IMR-90 (cell line): Measurements from ENCODE around the gene OR52J3. TPM values are rescaled to one million over a fixed set of nuclear protein-coding genes. Genes with fewer than 3 reads are reported as not detected.

Source experiments
- ATAC-seq: fragments of 200-7000 bp; cut with Tn5 transposase; 2 replicates; pipeline ENCODE4 v1.9.1; 2020; ENCODE audit warnings: low read depth, mild to moderate bottlenecking, moderate library complexity
- BruUV-seq: library from RNA; stranded (reverse); fragments of 400-500 nt; replicated peaks from 2 replicates; lab custom pipeline; 2021; lab: Mats Ljungman, UMichigan
- CTCF ChIA-PET: fragments of 300-600 bp; formaldehyde crosslinking; extraction: SDS; loops from one replicate; lab custom pipeline; 2021; ENCODE audit warnings: antibody characterized with exemption; lab: Yijun Ruan, JAX
- POLR2A ChIA-PET: fragments of 300-600 bp; sonication (Branson Sonifier 250); formaldehyde crosslinking; loops from one replicate; lab custom pipeline; 2022; ENCODE audit warnings: antibody characterized with exemption; ENCODE audit not compliant: unreplicated experiment; lab: Charles Lee
- DNase-seq: peaks from one replicate; pipeline ENCODE4 v3.0.0; 2013
- H2AFZ ChIP-seq: replicated peaks from 2 replicates; pipeline ENCODE3; 2013; ENCODE audit warnings: low read length, mild to moderate bottlenecking; ENCODE audit not compliant: poor library complexity
- H2AK5ac ChIP-seq: 2 replicates; pipeline ENCODE4 v1.6.1; 2013; ENCODE audit warnings: low read depth, low read length, inconsistent platforms
- H2AK9ac ChIP-seq: replicated peaks from 2 replicates; pipeline ENCODE3; 2013; ENCODE audit warnings: mild to moderate bottlenecking, low read depth, low read length, moderate library complexity; ENCODE audit not compliant: poor library complexity
- H2BK120ac ChIP-seq: 2 replicates; pipeline ENCODE4 v1.6.1; 2013; ENCODE audit warnings: low read depth, low read length, inconsistent platforms
- H2BK15ac ChIP-seq: 3 replicates; pipeline ENCODE4 v1.6.1; 2013; ENCODE audit warnings: low read depth, low read length, inconsistent platforms
- H2BK20ac ChIP-seq: 2 replicates; pipeline ENCODE4 v1.6.1; 2013; ENCODE audit warnings: low read depth, mild to moderate bottlenecking, inconsistent platforms, low read length, moderate library complexity
- H2BK5ac ChIP-seq: 2 replicates; pipeline ENCODE4 v1.6.1; 2013; ENCODE audit warnings: mild to moderate bottlenecking, low read depth, low read length, inconsistent platforms; ENCODE audit not compliant: poor library complexity, severe bottlenecking
- H3K14ac ChIP-seq: replicated peaks from 2 replicates; pipeline ENCODE4 v1.6.1; 2013; ENCODE audit warnings: low read depth, low read length, inconsistent platforms
- H3K18ac ChIP-seq: 2 replicates; pipeline ENCODE4 v1.6.1; 2013; ENCODE audit warnings: low read depth, low read length, control low read depth
- H3K23ac ChIP-seq: 2 replicates; pipeline ENCODE4 v1.6.1; 2013; ENCODE audit warnings: low read depth, low read length, inconsistent platforms
- H3K27ac ChIP-seq: 2 replicates; pipeline ENCODE4 v1.5.1; 2013; ENCODE audit warnings: mild to moderate bottlenecking, control low read depth, low read length; ENCODE audit not compliant: insufficient read depth
- H3K27me3 ChIP-seq: 2 replicates; pipeline ENCODE4 v1.6.1; 2013; ENCODE audit warnings: low read length; ENCODE audit not compliant: control insufficient read depth, insufficient read depth
- H3K36me3 ChIP-seq: 2 replicates; pipeline ENCODE4 v1.6.1; 2013; ENCODE audit warnings: low read length, mixed read lengths; ENCODE audit not compliant: control insufficient read depth, insufficient read depth
- H3K4ac ChIP-seq: 2 replicates; pipeline ENCODE4 v1.6.1; 2013; ENCODE audit warnings: low read depth, low read length, inconsistent platforms
- H3K4me1 ChIP-seq: 2 replicates; pipeline ENCODE4 v1.6.1; 2013; ENCODE audit warnings: low read length, mixed read lengths; ENCODE audit not compliant: control insufficient read depth, insufficient read depth
- H3K4me2 ChIP-seq: 2 replicates; pipeline ENCODE4 v1.6.1; 2013; ENCODE audit warnings: low read depth, mild to moderate bottlenecking, control low read depth, low read length, moderate library complexity
- H3K4me3 ChIP-seq: 2 replicates; pipeline ENCODE4 v1.5.1; 2013; ENCODE audit warnings: low read depth, mild to moderate bottlenecking, control low read depth, low read length, moderate library complexity; ENCODE audit not compliant: insufficient read depth
- H3K56ac ChIP-seq: 2 replicates; pipeline ENCODE4 v1.6.1; 2013; ENCODE audit warnings: low read length, inconsistent platforms; ENCODE audit not compliant: insufficient read depth; ENCODE audit errors: extremely low read depth
- H3K79me1 ChIP-seq, 2 experiments: 2 replicates each; pipeline ENCODE4 v1.6.1; 2013; ENCODE audit warnings: low read length in 2 of 2, inconsistent platforms in 1 of 2, low read depth in 1 of 2
- H3K9ac ChIP-seq: 2 replicates; pipeline ENCODE4 v1.6.1; 2013; ENCODE audit warnings: low read depth, low read length, control low read depth
- H3K9me1 ChIP-seq: 2 replicates; pipeline ENCODE4 v1.6.1; 2013; ENCODE audit warnings: low read length, inconsistent platforms; ENCODE audit not compliant: insufficient read depth
- H3K9me3 ChIP-seq: 2 replicates; pipeline ENCODE4 v1.6.1; 2013; ENCODE audit warnings: low read length; ENCODE audit not compliant: control insufficient read depth, insufficient read depth
- H4K20me1 ChIP-seq: 2 replicates; pipeline ENCODE4 v1.6.1; 2013; ENCODE audit warnings: low read length, inconsistent platforms; ENCODE audit not compliant: insufficient read depth
- H4K5ac ChIP-seq: 2 replicates; pipeline ENCODE4 v1.6.1; 2013; ENCODE audit warnings: mild to moderate bottlenecking, low read depth, low read length, control low read depth
- H4K8ac ChIP-seq, 2 experiments: 2 replicates each; pipeline ENCODE4 v1.6.1; 2013; ENCODE audit warnings: low read depth in 2 of 2, low read length in 2 of 2, control low read depth in 1 of 2, inconsistent platforms in 1 of 2
- H4K91ac ChIP-seq: 2 replicates; pipeline ENCODE4 v1.6.1; 2013; ENCODE audit warnings: low read depth, low read length, inconsistent platforms; ENCODE audit not compliant: insufficient read depth
- BHLHE40 ChIP-seq: fragments of 150-350 bp; IDR thresholded peaks from 2 replicates; pipeline ENCODE4 v1.6.1; 2016; ENCODE audit warnings: mild to moderate bottlenecking, low read depth, low read length
- CEBPB ChIP-seq: IDR thresholded peaks from 2 replicates; pipeline ENCODE4 v1.6.1; 2012; ENCODE audit warnings: low read depth, low read length, improper control_type of control experiment
- CHD1 ChIP-seq: IDR thresholded peaks from 2 replicates; pipeline ENCODE4 v1.6.1; 2012; ENCODE audit warnings: low read depth, low read length, improper control_type of control experiment
- FOS ChIP-seq: fragments of 150-350 bp; IDR thresholded peaks from 2 replicates; pipeline ENCODE4 v1.6.1; 2016; ENCODE audit warnings: low read depth, low read length
- MAFK ChIP-seq: IDR thresholded peaks from 2 replicates; pipeline ENCODE4 v1.6.1; 2012; ENCODE audit warnings: low read depth, low read length, improper control_type of control experiment
- MAZ ChIP-seq: IDR thresholded peaks from 2 replicates; pipeline ENCODE4 v1.6.1; 2012; ENCODE audit warnings: low read depth, mild to moderate bottlenecking, low read length, improper control_type of control experiment, moderate library complexity, borderline replicate concordance
- MXI1 ChIP-seq: IDR thresholded peaks from 2 replicates; pipeline ENCODE4 v1.6.1; 2012; ENCODE audit warnings: low read depth, mild to moderate bottlenecking, low read length, moderate library complexity, borderline replicate concordance
- NFE2L2 ChIP-seq: fragments of 150-350 bp; IDR thresholded peaks from 2 replicates; pipeline ENCODE4 v1.6.1; 2016; ENCODE audit warnings: low read depth, mild to moderate bottlenecking, low read length
- POLR2A ChIP-seq: IDR thresholded peaks from 2 replicates; pipeline ENCODE4 v1.6.1; 2012; ENCODE audit warnings: mild to moderate bottlenecking, low read depth, low read length
- RFX5 ChIP-seq: IDR thresholded peaks from 2 replicates; pipeline ENCODE4 v1.8.0; 2012; ENCODE audit warnings: low read depth, mild to moderate bottlenecking, low read length, moderate library complexity
- WGBS, 2 experiments: methylation state at CpG; one replicate each; pipeline versions ENCODE4 v1.1.5 to v1.1.7; 2013; ENCODE audit warnings: missing lambda C conversion rate in 2 of 2; ENCODE audit not compliant: insufficient read length in 1 of 2; ENCODE audit errors: extremely low coverage in 2 of 2; 5-methylcytosine and 5-hydroxymethylcytosine counted together
- dilution Hi-C: fragments of 300-500 bp; cut with HindIII; formaldehyde crosslinking; loops from one replicate; pipeline ENCODE4 v1.14.3; 2018; ENCODE audit warnings: low sequenced_read_pairs; ENCODE audit not compliant: unreplicated experiment
- in situ Hi-C: fragments of 300-500 bp; cut with MboI; formaldehyde crosslinking; loops from 3 replicates; pipeline ENCODE4 v1.14.3; 2019; ENCODE audit warnings: low sequenced_read_pairs, inconsistent platforms, mixed read lengths
- intact Hi-C: fragments of 100-400 bp; cut with micrococcal nuclease; formaldehyde crosslinking; loops from 2 replicates; pipeline ENCODE4 v1.10.0; 2022
- polyA plus RNA-seq, 3 experiments: library from polyadenylated mRNA; depleted of rRNA; stranded (reverse); fragments of >200 nt; gene quantifications; 2 replicates each; pipeline ENCODE4 v1.2.3, GENCODE V29; 2012; ENCODE audit warnings: low replicate concordance in 1 of 3
- total RNA-seq: library from RNA; depleted of rRNA; stranded (reverse); fragments of >200 nt; gene quantifications from 2 replicates; pipeline ENCODE4 v1.2.3, GENCODE V29; 2012
- TF ChIP-seq, protein P1 (sequence below): conservative IDR thresholded peaks from 2 replicates; pipeline ENCODE4 v1.5.1; 2012; ENCODE audit warnings: mild to moderate bottlenecking, low read depth, low read length, improper control_type of control experiment
- TF ChIP-seq, protein P2 (sequence below): fragments of 150-350 bp; IDR thresholded peaks from 2 replicates; pipeline ENCODE4 v1.6.1; 2016; ENCODE audit warnings: low read depth, mild to moderate bottlenecking, low read length, moderate library complexity, borderline replicate concordance

OR52J3 gene
- total and polyA plus RNA-seq, 2 of the 4 experiments (the other 2 are of a cell fraction): not detected

DNA sequence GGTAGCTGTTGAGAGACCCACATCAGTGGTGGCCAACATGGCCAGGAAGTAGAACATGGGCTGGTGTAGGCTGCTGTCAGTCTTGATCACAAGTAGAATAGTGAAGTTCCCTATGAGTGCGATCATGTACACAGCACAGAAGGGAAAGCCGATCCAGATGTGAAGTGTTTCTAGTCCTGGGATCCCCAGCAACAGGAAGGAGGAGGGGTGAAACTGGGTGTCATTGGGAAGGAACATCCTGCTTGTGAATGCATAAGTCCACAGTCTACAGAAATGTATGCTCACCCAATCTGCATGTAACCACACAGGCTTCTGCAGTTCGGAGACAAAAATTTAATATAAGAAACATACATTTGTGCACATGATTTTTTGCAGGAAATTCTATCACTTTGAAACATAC, 13.1 kb downstream of the OR52J3 start, which contains the start of gene OR52E2:
OR52E2 (minus strand) TSS at position 237 of the 400 bp plus-strand sequence; CDS start at position 237, 0 bp downstream.
- Histone ChIP-seq H4K8ac (no peak within 1 kb of the TSS), H3K4ac (no peak within 1 kb of the TSS), H3K23ac (no peak within 1 kb of the TSS), H3K4me2 (no peak within 1 kb of the TSS), H3K27me3 (no peaks in the 10 kb centered on the region), H2BK120ac (no peak within 1 kb of the TSS), H3K4me1 (no peaks in the 10 kb centered on the region), H2AFZ (no peak within 1 kb of the TSS), H2AK9ac (no peak within 1 kb of the TSS), H3K9me1 (no peaks in the 10 kb centered on the region), H3K14ac (no peak within 1 kb of the TSS), H3K9me3 (no peaks in the 10 kb centered on the region), H2BK15ac (no peak within 1 kb of the TSS), H2AK5ac (no peak within 1 kb of the TSS), H3K56ac (no peak within 1 kb of the TSS), H3K79me1 (no peaks in the 10 kb centered on the region), H3K4me3 (no peak within 1 kb of the TSS), H3K27ac (no peak within 1 kb of the TSS), H4K5ac (no peak within 1 kb of the TSS), H4K20me1 (no peaks in the 10 kb centered on the region), H4K91ac (no peak within 1 kb of the TSS), H3K36me3 (no peaks in the 10 kb centered on the region), H2BK5ac (no peak within 1 kb of the TSS), H3K9ac (no peak within 1 kb of the TSS), H3K18ac (no peak within 1 kb of the TSS), H2BK20ac (no peak within 1 kb of the TSS)
- ATAC-seq: no peak
- no TSS peak for BruUV-seq
- dilution Hi-C loops: no loop called here
- DNase-seq: no peak
- TF ChIP-seq, protein P1, sequence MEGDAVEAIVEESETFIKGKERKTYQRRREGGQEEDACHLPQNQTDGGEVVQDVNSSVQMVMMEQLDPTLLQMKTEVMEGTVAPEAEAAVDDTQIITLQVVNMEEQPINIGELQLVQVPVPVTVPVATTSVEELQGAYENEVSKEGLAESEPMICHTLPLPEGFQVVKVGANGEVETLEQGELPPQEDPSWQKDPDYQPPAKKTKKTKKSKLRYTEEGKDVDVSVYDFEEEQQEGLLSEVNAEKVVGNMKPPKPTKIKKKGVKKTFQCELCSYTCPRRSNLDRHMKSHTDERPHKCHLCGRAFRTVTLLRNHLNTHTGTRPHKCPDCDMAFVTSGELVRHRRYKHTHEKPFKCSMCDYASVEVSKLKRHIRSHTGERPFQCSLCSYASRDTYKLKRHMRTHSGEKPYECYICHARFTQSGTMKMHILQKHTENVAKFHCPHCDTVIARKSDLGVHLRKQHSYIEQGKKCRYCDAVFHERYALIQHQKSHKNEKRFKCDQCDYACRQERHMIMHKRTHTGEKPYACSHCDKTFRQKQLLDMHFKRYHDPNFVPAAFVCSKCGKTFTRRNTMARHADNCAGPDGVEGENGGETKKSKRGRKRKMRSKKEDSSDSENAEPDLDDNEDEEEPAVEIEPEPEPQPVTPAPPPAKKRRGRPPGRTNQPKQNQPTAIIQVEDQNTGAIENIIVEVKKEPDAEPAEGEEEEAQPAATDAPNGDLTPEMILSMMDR: no peak
- TF ChIP-seq BHLHE40: no peak
- TF ChIP-seq MAZ: no peak
- TF ChIP-seq MXI1: no peak
- TF ChIP-seq NFE2L2: no peak
- no peak for TF ChIP-seq MAFK
- TF ChIP-seq, protein P2, sequence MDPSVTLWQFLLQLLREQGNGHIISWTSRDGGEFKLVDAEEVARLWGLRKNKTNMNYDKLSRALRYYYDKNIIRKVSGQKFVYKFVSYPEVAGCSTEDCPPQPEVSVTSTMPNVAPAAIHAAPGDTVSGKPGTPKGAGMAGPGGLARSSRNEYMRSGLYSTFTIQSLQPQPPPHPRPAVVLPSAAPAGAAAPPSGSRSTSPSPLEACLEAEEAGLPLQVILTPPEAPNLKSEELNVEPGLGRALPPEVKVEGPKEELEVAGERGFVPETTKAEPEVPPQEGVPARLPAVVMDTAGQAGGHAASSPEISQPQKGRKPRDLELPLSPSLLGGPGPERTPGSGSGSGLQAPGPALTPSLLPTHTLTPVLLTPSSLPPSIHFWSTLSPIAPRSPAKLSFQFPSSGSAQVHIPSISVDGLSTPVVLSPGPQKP: no peak
- TF ChIP-seq FOS: no peak
- no peak for TF ChIP-seq CEBPB
- no peak for TF ChIP-seq RFX5
- no peak for TF ChIP-seq CHD1
- no peak for TF ChIP-seq POLR2A
- ChIA-PET CTCF (no interaction called here), POLR2A (no interaction called here)
- in situ Hi-C loops: no loop called here
- WGBS, 2 experiments: 80% methylated on average over 1 of the region's 3 CpGs; no CpG with 5 or more reads in 1 of the 2 experiments
- intact Hi-C loops: no loop called here
